Dedifferentiated amniotic fluid mesenchymal stem cell (primary cell): Measurements from ENCODE around the gene NBEAL1.
"Not testable (repeated sequence)": the region's sequence is repeated elsewhere in the genome, so short reads cannot be mapped to it uniquely, and the experiment has no call there.

Source experiments
- DNase-seq: peaks from one replicate; pipeline ENCODE4 v3.0.0-alpha.2; 2016; ENCODE audit errors: extremely low spot score

NBEAL1 gene

GRCh38 chr2:203112342-203112741 lies 97.7 kb downstream of the NBEAL1 start:
- DNase-seq, result no peak

GRCh38 chr2:203115201-203115700 lies 100.6 kb downstream of the NBEAL1 start:
- DNase-seq, result not testable (repeated sequence)

- no peak for DNase-seq
Observed at GRCh38 chr2:203122317-203122986, 107.8 kb downstream of the NBEAL1 start.

GRCh38 chr2:203126996-203127395 lies 112.3 kb downstream of the NBEAL1 start:
- peak; percentile 14 for DNase-seq

GRCh38 chr2:203135105-203135504 lies 120.4 kb downstream of the NBEAL1 start:
- no peak for DNase-seq

GRCh38 chr2:203143391-203143790 lies 128.7 kb downstream of the NBEAL1 start:
- DNase-seq, result no peak

- DNase-seq, result no peak
Observed at GRCh38 chr2:203149194-203149593, 134.5 kb downstream of the NBEAL1 start.

- DNase-seq, result no peak
Observed at GRCh38 chr2:203155406-203155805, 140.7 kb downstream of the NBEAL1 start.

- not testable (repeated sequence) for DNase-seq
Observed at GRCh38 chr2:203162722-203163121, 148.0 kb downstream of the NBEAL1 start.

GRCh38 chr2:203164311-203164935 lies 149.7 kb downstream of the NBEAL1 start:
- DNase-seq, result no peak

GRCh38 chr2:203167751-203168150 lies 153.1 kb downstream of the NBEAL1 start:
- DNase-seq, result no peak

- DNase-seq, result no peak
Observed at GRCh38 chr2:203170502-203170901, 155.8 kb downstream of the NBEAL1 start.

- DNase-seq, result no peak
Observed at GRCh38 chr2:203175371-203175770, 160.7 kb downstream of the NBEAL1 start.

- DNase-seq, result no peak
Observed at GRCh38 chr2:203177361-203177760, 162.7 kb downstream of the NBEAL1 start.

GRCh38 chr2:203185864-203186263 lies 171.2 kb downstream of the NBEAL1 start:
- no peak for DNase-seq

GRCh38 chr2:203190547-203190946 lies 175.9 kb downstream of the NBEAL1 start:
- not testable (repeated sequence) for DNase-seq

GRCh38 chr2:203191026-203191425 lies 176.4 kb downstream of the NBEAL1 start:
- DNase-seq, result not testable (repeated sequence)

GRCh38 chr2:203191961-203192360 lies 177.3 kb downstream of the NBEAL1 start:
- no peak for DNase-seq

GRCh38 chr2:203195331-203196036 lies 180.8 kb downstream of the NBEAL1 start:
- DNase-seq, result no peak

GRCh38 chr2:203200866-203201265 lies 186.2 kb downstream of the NBEAL1 start:
- DNase-seq, result no peak

GRCh38 chr2:203201426-203201825 lies 186.8 kb downstream of the NBEAL1 start:
- DNase-seq, result no peak

- no peak for DNase-seq
Observed at GRCh38 chr2:203209538-203209937, 194.9 kb downstream of the NBEAL1 start.
